HEK293 (cell line): ENCODE measurements around the gene EDIL3.

ENCODE experiments used
- BCL11A ChIP-seq: fragments of 450-650 bp; formaldehyde crosslinking; IDR thresholded peaks from 2 replicates; pipeline ENCODE4 v1.5.1; 2016; ENCODE audit warnings: low read depth, missing biosample characterization, missing genetic modification characterization
- GLIS2 ChIP-seq: fragments of 450-650 bp; formaldehyde crosslinking; IDR thresholded peaks from 2 replicates; pipeline ENCODE4 v1.5.1; 2016; ENCODE audit warnings: missing biosample characterization, missing genetic modification characterization
- MEIS1 ChIP-seq: sonication (generic); formaldehyde crosslinking; IDR thresholded peaks from 2 replicates; pipeline ENCODE4 v1.8.1; 2022; ENCODE audit warnings: missing genetic modification reagents, mild to moderate bottlenecking, borderline replicate concordance
- ZFP3 ChIP-seq: fragments of 450-650 bp; formaldehyde crosslinking; IDR thresholded peaks from 2 replicates; pipeline ENCODE4 v1.5.1; 2016; ENCODE audit warnings: low read depth, missing biosample characterization, missing genetic modification characterization
- ZNF138 ChIP-seq: fragments of 450-650 bp; formaldehyde crosslinking; IDR thresholded peaks from 2 replicates; pipeline ENCODE4 v1.5.1; 2016; ENCODE audit warnings: missing biosample characterization, missing genetic modification characterization, borderline replicate concordance
- ZNF239 ChIP-seq: fragments of 450-650 bp; formaldehyde crosslinking; IDR thresholded peaks from 2 replicates; pipeline ENCODE4 v1.5.1; 2016; ENCODE audit warnings: missing biosample characterization, missing genetic modification characterization
- ZNF701 ChIP-seq: fragments of 450-650 bp; formaldehyde crosslinking; IDR thresholded peaks from 2 replicates; pipeline ENCODE4 v1.5.1; 2016; ENCODE audit warnings: missing biosample characterization, missing genetic modification characterization
- ZNF830 ChIP-seq: fragments of 450-650 bp; IDR thresholded peaks from 2 replicates; pipeline ENCODE4 v1.5.0; 2018; ENCODE audit warnings: missing biosample characterization, missing genetic modification characterization, low read depth, mild to moderate bottlenecking, moderate library complexity
- TF ChIP-seq, protein P1 (sequence below): fragments of 450-650 bp; formaldehyde crosslinking; conservative IDR thresholded peaks from 2 replicates; pipeline ENCODE4 v1.5.1; 2016; ENCODE audit warnings: low read depth, missing biosample characterization, missing genetic modification characterization
- TF ChIP-seq, protein P2 (sequence below): fragments of 450-650 bp; formaldehyde crosslinking; IDR thresholded peaks from 2 replicates; pipeline ENCODE4 v1.5.1; 2016; ENCODE audit warnings: missing biosample characterization, missing genetic modification characterization
- TF ChIP-seq, protein P3 (sequence below): fragments of 450-650 bp; formaldehyde crosslinking; IDR thresholded peaks from 2 replicates; pipeline ENCODE4 v1.5.1; 2016; ENCODE audit warnings: missing biosample characterization, missing genetic modification characterization
- TF ChIP-seq, protein P4 (sequence below): fragments of 450-650 bp; formaldehyde crosslinking; IDR thresholded peaks from 2 replicates; pipeline ENCODE4 v1.5.1; 2016; ENCODE audit warnings: missing biosample characterization, missing genetic modification characterization

DNA sequence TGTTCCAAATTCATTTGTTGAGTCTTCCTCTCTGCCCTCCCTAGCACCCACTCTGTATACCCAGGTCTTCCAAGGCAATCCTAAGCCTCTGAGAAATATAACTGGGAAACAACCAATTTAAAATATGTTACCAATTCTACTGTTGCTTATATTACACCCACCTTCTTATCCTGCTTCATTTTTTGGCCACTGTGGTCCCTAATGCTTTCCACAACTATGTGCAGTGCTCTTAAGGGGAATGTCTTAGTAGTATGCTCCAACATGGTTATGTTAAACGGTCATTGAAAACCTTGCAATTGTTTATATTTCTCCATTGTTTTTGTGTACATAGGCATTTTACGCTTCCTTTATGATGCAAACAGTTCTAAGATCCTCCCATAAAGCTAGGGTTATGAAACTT, 390.9 kb downstream of the EDIL3 start:
- no peak for TF ChIP-seq MEIS1 (CRISPR knock-in tag)
- TF ChIP-seq GLIS2, result no peak
- TF ChIP-seq, protein P1, sequence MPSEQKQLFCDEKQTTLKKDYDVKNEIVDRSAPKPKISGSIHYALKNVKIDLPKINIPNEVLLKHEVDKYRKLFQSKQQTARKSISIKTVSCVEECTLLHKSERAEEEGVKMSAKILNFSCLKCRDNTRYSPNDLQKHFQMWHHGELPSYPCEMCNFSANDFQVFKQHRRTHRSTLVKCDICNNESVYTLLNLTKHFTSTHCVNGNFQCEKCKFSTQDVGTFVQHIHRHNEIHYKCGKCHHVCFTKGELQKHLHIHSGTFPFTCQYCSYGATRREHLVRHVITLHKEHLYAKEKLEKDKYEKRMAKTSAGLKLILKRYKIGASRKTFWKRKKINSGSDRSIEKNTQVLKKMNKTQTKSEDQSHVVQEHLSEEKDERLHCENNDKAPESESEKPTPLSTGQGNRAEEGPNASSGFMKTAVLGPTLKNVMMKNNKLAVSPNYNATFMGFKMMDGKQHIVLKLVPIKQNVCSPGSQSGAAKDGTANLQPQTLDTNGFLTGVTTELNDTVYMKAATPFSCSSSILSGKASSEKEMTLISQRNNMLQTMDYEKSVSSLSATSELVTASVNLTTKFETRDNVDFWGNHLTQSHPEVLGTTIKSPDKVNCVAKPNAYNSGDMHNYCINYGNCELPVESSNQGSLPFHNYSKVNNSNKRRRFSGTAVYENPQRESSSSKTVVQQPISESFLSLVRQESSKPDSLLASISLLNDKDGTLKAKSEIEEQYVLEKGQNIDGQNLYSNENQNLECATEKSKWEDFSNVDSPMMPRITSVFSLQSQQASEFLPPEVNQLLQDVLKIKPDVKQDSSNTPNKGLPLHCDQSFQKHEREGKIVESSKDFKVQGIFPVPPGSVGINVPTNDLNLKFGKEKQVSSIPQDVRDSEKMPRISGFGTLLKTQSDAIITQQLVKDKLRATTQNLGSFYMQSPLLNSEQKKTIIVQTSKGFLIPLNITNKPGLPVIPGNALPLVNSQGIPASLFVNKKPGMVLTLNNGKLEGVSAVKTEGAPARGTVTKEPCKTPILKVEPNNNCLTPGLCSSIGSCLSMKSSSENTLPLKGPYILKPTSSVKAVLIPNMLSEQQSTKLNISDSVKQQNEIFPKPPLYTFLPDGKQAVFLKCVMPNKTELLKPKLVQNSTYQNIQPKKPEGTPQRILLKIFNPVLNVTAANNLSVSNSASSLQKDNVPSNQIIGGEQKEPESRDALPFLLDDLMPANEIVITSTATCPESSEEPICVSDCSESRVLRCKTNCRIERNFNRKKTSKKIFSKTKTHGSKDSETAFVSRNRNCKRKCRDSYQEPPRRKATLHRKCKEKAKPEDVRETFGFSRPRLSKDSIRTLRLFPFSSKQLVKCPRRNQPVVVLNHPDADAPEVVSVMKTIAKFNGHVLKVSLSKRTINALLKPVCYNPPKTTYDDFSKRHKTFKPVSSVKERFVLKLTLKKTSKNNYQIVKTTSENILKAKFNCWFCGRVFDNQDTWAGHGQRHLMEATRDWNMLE, result no peak
- TF ChIP-seq, protein P2, sequence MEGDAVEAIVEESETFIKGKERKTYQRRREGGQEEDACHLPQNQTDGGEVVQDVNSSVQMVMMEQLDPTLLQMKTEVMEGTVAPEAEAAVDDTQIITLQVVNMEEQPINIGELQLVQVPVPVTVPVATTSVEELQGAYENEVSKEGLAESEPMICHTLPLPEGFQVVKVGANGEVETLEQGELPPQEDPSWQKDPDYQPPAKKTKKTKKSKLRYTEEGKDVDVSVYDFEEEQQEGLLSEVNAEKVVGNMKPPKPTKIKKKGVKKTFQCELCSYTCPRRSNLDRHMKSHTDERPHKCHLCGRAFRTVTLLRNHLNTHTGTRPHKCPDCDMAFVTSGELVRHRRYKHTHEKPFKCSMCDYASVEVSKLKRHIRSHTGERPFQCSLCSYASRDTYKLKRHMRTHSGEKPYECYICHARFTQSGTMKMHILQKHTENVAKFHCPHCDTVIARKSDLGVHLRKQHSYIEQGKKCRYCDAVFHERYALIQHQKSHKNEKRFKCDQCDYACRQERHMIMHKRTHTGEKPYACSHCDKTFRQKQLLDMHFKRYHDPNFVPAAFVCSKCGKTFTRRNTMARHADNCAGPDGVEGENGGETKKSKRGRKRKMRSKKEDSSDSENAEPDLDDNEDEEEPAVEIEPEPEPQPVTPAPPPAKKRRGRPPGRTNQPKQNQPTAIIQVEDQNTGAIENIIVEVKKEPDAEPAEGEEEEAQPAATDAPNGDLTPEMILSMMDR, result no peak
- no peak for TF ChIP-seq ZNF239 (tag by site-specific recombination)
- no peak for TF ChIP-seq ZFP3
- no peak for TF ChIP-seq BCL11A (tag by site-specific recombination)
- TF ChIP-seq ZNF138 (tag by site-specific recombination), result no peak
- TF ChIP-seq, protein P3, sequence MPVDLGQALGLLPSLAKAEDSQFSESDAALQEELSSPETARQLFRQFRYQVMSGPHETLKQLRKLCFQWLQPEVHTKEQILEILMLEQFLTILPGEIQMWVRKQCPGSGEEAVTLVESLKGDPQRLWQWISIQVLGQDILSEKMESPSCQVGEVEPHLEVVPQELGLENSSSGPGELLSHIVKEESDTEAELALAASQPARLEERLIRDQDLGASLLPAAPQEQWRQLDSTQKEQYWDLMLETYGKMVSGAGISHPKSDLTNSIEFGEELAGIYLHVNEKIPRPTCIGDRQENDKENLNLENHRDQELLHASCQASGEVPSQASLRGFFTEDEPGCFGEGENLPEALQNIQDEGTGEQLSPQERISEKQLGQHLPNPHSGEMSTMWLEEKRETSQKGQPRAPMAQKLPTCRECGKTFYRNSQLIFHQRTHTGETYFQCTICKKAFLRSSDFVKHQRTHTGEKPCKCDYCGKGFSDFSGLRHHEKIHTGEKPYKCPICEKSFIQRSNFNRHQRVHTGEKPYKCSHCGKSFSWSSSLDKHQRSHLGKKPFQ (tag by site-specific recombination), result no peak
- TF ChIP-seq ZNF701 (tag by site-specific recombination), result no peak
- no peak for TF ChIP-seq ZNF830 (tag by site-specific recombination)
- TF ChIP-seq, protein P4, sequence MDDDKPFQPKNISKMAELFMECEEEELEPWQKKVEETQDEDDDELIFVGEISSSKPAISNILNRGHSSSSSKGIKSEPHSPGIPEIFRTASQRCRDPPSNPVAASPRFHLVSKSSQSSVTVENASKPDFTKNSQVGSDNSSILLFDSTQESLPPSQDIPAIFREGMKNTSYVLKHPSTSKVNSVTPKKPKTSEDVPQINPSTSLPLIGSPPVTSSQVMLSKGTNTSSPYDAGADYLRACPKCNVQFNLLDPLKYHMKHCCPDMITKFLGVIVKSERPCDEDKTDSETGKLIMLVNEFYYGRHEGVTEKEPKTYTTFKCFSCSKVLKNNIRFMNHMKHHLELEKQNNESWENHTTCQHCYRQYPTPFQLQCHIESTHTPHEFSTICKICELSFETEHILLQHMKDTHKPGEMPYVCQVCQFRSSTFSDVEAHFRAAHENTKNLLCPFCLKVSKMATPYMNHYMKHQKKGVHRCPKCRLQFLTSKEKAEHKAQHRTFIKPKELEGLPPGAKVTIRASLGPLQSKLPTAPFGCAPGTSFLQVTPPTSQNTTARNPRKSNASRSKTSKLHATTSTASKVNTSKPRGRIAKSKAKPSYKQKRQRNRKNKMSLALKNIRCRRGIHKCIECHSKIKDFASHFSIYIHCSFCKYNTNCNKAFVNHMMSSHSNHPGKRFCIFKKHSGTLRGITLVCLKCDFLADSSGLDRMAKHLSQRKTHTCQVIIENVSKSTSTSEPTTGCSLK (tag by site-specific recombination), result no peak
